Peyer's patch (tissue), 4 donors: Measurements from ENCODE around the gene SLAMF1. TPM values are rescaled to one million over a fixed set of nuclear protein-coding genes. Genes with fewer than 3 reads are reported as not detected.
"Not testable (repeated sequence)": the region's sequence is repeated elsewhere in the genome, so short reads cannot be mapped to it uniquely, and the experiment has no call there.

Source experiments
- DNase-seq, 3 donors: peaks; one replicate each; pipeline ENCODE4 v3.0.0-alpha.2; 2017 to 2019
- H3K27ac ChIP-seq, 4 donors: fragments of 200-600 bp; sonication (generic); one replicate each; pipeline ENCODE4 v1.5.1; 2016 to 2019
- H3K27me3 ChIP-seq, 2 donors: fragments of 200-600 bp; sonication (generic); one replicate each; pipeline ENCODE4 v1.5.1; 2019
- H3K36me3 ChIP-seq, 3 donors: fragments of 200-600 bp; sonication (generic); one replicate each; pipeline ENCODE4 v1.5.1; 2016 to 2019
- H3K4me1 ChIP-seq, 4 donors: fragments of 200-600 bp; sonication (generic); one replicate each; pipeline ENCODE4 v1.5.1; 2016 to 2019
- H3K4me3 ChIP-seq, 4 donors: fragments of 200-600 bp; sonication (generic); 1 replicate in 3 of 4; 2 replicates in 1 of 4; pipeline ENCODE4 v1.5.1; 2016 to 2019; ENCODE audit warnings: mild to moderate bottlenecking in 1 of 4
- H3K9me3 ChIP-seq, 4 donors: fragments of 200-600 bp; sonication (generic); one replicate each; pipeline ENCODE4 v1.5.1; 2016 to 2019; ENCODE audit warnings: mild to moderate bottlenecking in 1 of 4
- POLR2A ChIP-seq, 2 donors: fragments of 450-650 bp; IDR thresholded peaks; one replicate each; pipeline ENCODE4 v1.5.1; 2017; ENCODE audit warnings: antibody characterized with exemption in 2 of 2, mild to moderate bottlenecking in 2 of 2, moderate library complexity in 2 of 2
- total RNA-seq, 4 donors: library from RNA; depleted of rRNA; stranded (reverse); fragments of >200 nt; gene quantifications; one replicate each; pipeline ENCODE4 v1.1.0, GENCODE V29; 2016
- TF ChIP-seq, protein P1 (sequence below), 6 experiments: fragments of 450-650 bp in 4 of 6; fragments of 200-600 bp in 2 of 6; sonication (generic) in 1 of 6; IDR thresholded peaks; one replicate each; pipeline ENCODE4 v1.5.1; 2017 to 2019; ENCODE audit warnings: antibody characterized with exemption in 6 of 6, mild to moderate bottlenecking in 3 of 6, moderate library complexity in 1 of 6

The SLAMF1 gene
- total RNA-seq, 4 donors from 2014 or later, result 2.5 to 9.1 (median 6.0) TPM; not detected in 1

DNA sequence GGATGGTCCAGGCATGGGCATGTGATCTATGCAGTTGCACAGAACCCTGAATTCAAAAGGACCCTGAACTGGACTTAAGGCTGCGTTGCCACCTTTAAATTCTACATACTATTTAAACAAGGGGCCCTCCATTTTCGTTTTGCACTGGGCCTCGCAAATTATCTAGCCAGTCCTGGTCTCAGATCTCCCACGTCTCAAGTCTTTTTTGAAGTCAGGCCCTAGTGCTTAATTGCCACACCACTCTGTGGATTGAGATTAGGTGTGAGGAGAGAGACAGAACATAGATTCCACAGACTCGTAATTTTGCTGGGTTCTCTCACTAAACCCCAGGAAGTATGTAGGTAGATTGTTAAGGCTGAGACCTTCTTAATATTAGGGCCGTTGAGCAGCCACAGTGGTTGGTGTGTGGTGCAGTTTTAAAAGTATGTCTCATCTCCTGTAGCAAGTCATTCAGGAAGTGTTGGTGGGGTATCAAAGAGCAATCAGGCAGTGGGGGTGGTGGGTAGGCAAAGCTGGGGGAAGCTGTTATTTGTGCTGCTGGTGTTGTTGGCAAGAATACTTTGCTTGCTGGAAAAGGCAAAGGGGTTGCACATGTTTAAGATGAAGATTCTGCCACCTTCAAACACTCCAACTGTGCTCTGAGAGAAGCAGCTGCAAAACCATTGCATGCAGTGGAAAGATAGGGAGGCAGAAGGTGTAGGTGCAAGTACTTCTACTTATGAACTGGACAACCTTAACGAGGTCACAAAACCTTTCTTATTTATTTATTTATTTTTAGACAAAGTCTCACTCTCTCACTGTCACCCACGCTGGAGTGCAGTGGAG, 78.8 kb downstream of the SLAMF1 start:
- Histone ChIP-seq H3K4me3 (no peak overlapping the region), H3K27me3 (no peaks in the 10 kb centered on the region), H3K4me1 (no peaks in the 10 kb centered on the region), H3K36me3 (no peaks in the 10 kb centered on the region), H3K27ac (peak overlapping the region; percentile 46 to 70 (median 56)), H3K9me3 (peaks cover 0 to 2% (median 0%) of the 10 kb centered on the region in 4 donors)
- peak in 2 of 3 donors; percentile 56 to 78 for DNase-seq
- TF ChIP-seq POLR2A (IDR thresholded peaks at IDR 0.05), result no peak
- TF ChIP-seq, protein P1, sequence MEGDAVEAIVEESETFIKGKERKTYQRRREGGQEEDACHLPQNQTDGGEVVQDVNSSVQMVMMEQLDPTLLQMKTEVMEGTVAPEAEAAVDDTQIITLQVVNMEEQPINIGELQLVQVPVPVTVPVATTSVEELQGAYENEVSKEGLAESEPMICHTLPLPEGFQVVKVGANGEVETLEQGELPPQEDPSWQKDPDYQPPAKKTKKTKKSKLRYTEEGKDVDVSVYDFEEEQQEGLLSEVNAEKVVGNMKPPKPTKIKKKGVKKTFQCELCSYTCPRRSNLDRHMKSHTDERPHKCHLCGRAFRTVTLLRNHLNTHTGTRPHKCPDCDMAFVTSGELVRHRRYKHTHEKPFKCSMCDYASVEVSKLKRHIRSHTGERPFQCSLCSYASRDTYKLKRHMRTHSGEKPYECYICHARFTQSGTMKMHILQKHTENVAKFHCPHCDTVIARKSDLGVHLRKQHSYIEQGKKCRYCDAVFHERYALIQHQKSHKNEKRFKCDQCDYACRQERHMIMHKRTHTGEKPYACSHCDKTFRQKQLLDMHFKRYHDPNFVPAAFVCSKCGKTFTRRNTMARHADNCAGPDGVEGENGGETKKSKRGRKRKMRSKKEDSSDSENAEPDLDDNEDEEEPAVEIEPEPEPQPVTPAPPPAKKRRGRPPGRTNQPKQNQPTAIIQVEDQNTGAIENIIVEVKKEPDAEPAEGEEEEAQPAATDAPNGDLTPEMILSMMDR (IDR thresholded peaks at IDR 0.05), result no peak

DNA sequence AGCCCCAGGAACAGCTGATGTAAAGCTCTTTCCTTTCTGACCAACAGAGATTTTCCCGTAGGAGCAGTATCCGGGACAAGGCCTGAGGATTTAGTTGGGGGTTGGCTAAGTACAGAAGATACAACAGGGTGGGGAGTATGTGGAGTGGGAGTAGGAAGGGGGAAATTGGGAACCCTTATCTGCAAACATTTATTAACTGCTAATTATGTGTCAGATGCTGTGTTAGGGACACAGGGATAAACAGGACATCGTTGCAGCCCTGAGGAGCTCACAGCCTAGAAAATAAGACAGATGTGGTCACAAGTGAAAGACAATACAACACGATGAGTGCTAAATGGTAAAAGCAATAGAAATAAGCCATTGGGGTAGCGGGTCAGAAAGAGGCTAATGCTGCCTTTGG, 79.5 kb downstream of the SLAMF1 start:
- Histone ChIP-seq H3K4me1 (no peaks in the 10 kb centered on the region), H3K36me3 (no peaks in the 10 kb centered on the region), H3K9me3 (peaks cover 0 to 4% (median 0%) of the 10 kb centered on the region in 4 donors), H3K4me3 (no peak overlapping the region), H3K27ac (peak overlapping the region; percentile 46 to 70 (median 56)), H3K27me3 (no peaks in the 10 kb centered on the region)
- no peak for DNase-seq
- TF ChIP-seq POLR2A (IDR thresholded peaks at IDR 0.05), result no peak
- TF ChIP-seq, protein P1 (IDR thresholded peaks at IDR 0.05), result no peak

DNA sequence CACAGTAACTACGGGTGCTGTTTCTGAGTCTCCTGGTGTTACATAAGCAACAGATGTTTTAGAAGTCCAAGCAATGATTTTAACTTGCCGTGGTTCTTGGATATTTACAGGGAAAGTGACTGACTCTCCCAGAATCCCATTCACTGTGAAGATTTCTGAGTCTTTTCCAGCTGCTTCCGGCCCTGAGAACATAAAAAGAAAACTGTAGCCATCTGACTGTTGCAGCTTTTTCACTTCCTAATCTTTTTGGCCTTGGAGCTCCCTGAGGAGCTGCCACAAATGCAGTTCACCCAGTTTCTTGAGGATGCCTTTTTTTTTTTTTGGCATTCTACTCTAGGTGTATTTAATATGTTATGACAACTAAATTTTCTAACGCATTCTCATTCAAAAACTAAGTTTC, 81.3 kb downstream of the SLAMF1 start:
- TF ChIP-seq, protein P1 (IDR thresholded peaks at IDR 0.05), result no peak
- no peak for TF ChIP-seq POLR2A (IDR thresholded peaks at IDR 0.05)
- DNase-seq, result no peak
- H3K9me3 ChIP-seq, result peaks cover 0 to 4% (median 0%) of the 10 kb centered on the region in 4 donors
- H3K27ac ChIP-seq, result peak overlapping the region in 1 of 4 donors; percentile 33
- H3K36me3 ChIP-seq, result no peaks in the 10 kb centered on the region
- H3K27me3 ChIP-seq, result no peaks in the 10 kb centered on the region
- no peak overlapping the region for H3K4me3 ChIP-seq
- H3K4me1 ChIP-seq, result no peaks in the 10 kb centered on the region

DNA sequence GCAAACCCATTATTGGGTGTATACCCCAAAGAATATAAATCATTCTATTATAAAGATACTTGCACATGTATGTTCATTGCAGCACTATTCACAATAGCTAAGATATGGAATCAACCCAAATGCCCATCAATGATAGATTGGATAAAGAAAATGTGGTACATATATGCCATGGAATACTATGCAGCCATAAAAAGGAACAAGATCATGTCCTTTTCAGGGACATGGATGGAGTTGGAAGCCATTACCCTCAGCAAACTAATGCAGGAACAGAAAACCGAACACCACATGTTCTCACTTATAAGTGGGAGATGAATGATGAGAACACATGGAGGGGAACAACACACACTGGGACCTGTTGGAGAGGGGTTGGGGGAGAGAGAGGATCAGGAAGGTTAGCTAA, 83.6 kb downstream of the SLAMF1 start:
- not testable (repeated sequence) for H3K9me3 ChIP-seq, H3K27me3 ChIP-seq, H3K4me3 ChIP-seq, H3K4me1 ChIP-seq, DNase-seq, H3K27ac ChIP-seq, H3K36me3 ChIP-seq

DNA sequence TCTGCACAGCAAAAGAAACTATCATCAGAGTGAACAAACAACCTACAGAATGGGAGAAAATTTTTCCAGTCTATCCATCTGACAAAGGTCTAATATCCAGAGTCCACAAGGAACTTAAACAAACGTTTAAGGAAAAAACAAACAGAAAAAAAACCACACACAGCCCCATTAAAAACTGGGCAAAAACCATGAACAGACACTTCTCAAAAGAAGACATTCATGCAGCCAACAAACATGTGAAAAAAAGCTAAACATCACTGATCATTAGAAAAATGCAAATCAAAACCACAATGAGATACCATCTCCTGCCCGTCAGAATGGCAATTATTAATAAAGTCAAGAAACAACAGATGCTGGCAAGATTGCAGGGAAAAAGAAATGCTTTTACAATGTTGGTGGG, 84.1 kb downstream of the SLAMF1 start:
- H3K27ac ChIP-seq, DNase-seq, H3K36me3 ChIP-seq, H3K4me3 ChIP-seq, H3K9me3 ChIP-seq, H3K4me1 ChIP-seq, H3K27me3 ChIP-seq: not testable (repeated sequence)

DNA sequence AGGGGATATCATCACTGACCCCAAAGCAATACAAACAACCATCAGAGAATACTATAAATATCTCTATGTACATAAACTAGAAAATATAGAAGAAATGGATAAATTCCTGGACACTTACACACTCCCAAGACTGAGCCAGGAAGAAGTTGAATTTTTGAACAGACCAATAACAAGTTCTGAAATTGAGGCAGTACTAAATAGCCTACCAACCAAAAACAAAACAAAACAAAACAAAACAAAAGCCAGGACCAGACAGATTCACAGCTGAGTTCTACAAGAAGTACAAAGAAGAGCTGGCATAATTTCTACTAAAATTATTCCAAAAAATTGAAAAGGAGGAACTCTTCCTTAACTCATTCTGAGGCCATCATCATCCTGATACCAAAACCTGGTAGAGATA, 86.0 kb downstream of the SLAMF1 start:
- no peak for DNase-seq
- Histone ChIP-seq H3K27me3 (no peaks in the 10 kb centered on the region), H3K9me3 (peaks cover 0 to 4% (median 0%) of the 10 kb centered on the region in 4 donors), H3K36me3 (no peaks in the 10 kb centered on the region), H3K4me3 (no peak overlapping the region), H3K4me1 (no peaks in the 10 kb centered on the region), H3K27ac (peak overlapping the region in 1 of 4 donors; percentile 39)
- TF ChIP-seq POLR2A (IDR thresholded peaks at IDR 0.05), result no peak
- TF ChIP-seq, protein P1 (IDR thresholded peaks at IDR 0.05), result no peak
